RPMI7951 (cell line): ENCODE results near the gene LPA. TPM values are rescaled to one million over a fixed set of nuclear protein-coding genes. Genes with fewer than 3 reads are reported as not detected.
A peak's percentile ranks its signal among the peaks of the same experiment; 100 is the strongest.

Source experiments
- DNase-seq: peaks from one replicate; pipeline ENCODE4 v3.0.0-alpha.2; 2012; ENCODE audit warnings: low read depth
- total RNA-seq: library from RNA; depleted of rRNA; stranded (reverse); fragments of >200 nt; shearing (Covaris generic); gene quantifications from 2 replicates; pipeline ENCODE4 v1.2.3, GENCODE V29; 2014; rRNA removed

LPA gene
- total RNA-seq, 1 experiment from 2014 or later = not detected

DNA sequence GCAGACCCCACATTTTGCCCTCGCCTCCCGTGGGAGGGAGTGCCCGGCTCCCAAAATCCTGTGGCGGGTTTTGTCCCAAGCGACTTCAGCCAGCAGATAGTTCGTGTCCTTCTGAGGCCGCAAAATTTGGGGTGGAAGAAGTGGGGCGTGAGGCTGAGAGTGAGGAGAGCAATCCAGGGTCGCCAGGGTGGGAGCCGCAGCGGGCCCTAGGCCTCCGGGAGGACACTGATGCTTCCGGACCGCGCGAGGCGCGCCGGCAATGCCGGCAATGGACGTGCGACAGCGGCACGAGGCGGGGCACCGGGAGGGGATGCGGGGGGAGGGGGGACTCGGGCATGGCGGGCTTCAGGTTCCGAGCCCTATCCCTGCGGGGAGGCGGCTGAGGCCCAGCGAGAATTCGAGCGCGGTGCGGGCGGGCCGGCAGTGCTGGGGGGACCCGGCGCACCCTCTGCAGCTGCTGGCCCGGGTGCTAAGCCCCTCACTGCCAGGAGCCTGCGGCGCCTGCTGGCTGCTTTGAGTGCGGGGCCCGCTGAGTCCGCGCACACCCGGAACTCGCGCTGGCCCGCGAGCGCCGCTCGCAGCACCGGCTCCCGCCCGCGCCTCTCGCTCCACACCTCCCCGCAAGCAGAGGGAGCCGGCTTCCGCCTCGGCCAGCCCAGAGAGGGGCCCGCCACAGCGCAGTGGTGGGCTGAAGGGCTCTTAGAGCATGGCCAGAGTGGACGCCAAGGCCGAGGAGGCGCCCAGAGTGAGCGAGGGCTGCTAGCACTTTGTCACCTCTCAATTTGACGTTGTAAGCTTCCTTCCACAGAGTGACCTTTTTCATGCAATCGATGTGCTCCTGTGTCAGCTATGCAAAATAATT lies 143.8 kb downstream of the LPA start:
- DNase-seq = peak; percentile 71

DNA sequence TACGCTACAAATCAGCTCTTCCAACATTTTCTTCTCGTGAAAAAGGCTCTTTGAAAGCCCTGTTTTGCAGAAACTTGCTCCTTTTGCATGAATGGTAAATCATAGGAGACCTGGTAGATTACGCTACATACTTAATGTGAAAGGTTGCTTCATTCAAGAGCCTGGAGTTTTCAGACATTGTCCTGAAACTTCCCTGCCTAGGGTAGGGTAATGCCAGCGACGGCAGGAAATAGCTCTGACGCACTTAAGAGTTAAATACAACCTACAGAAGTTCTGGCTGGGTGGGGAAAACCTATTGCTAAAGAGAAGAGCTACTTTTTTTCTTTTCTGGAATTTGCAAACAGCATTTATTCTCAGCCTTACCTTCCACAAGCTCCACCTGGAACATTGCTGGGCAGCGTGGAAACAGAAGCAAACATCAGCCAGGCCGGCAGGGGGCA lies 144.5 kb downstream of the LPA start:
- no peak for DNase-seq

DNA sequence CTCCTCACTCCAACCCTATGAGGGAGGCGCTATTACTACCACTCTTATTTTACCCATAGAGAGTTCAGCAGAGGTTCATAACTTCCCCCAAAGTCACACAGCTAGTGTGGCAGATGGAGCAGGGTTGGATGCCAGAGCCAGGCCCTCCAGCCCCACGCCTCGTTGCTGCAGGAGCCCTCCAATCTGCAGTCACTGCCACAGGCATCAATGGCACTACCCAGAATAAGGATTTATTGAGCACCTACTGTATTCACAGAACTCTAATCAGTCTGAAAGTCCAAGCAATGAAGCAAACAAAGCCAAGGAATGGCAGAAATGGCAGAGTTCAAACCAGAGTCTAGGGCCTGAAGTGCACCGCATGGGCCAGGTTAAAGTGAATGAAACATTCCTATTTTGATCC lies 144.9 kb downstream of the LPA start:
- peak; percentile 11 for DNase-seq

DNA sequence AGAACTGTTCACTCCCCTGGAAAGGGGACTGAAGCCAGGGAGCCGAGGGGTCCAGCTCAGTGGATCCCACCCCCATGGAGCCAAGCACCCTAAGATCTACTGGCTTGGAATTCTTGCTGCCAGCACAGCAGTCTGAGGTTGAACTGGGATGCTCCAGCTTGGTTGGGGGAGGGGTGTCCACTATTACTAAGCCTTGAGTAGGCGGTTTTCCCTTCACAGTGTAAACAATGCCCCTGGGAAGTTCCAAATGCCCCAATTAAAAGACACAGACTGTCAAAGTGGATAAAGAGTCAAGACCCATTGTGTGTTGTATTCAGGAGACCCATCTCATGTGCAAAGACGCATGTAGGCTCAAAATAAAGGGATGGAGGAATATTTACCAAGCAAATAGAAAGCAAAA lies 150.2 kb downstream of the LPA start:
- peak; percentile 50 for DNase-seq

DNA sequence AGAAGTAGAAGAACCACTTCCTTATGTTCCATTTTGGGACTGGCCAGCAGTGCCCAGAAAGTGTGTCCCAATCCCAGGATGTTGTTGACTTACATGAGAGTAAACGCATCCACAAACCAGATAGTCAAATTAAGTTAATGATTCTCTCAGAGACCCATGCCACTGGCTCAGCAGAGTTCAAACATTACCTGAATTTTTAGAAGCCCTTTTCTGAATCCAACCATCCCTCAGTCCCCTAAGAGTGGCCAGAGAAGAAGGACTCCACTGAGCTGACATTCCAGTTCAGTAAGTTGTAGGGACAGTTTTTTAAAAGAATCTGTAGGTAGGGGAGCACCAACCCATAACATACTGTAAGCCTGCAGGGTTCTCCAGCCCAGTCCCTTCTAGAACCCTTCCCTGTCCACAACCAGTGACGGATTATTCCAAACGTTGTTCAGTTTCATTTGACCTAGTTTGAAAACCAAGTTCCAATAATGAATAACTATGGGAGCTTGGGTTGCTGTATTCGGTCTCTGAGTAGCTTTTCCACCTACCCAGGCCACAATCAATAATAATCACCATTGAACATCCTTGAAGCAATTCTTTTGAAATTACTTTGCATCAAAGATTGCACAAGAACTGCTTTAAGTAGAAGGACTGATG lies 153.0 kb downstream of the LPA start:
- DNase-seq = no peak

DNA sequence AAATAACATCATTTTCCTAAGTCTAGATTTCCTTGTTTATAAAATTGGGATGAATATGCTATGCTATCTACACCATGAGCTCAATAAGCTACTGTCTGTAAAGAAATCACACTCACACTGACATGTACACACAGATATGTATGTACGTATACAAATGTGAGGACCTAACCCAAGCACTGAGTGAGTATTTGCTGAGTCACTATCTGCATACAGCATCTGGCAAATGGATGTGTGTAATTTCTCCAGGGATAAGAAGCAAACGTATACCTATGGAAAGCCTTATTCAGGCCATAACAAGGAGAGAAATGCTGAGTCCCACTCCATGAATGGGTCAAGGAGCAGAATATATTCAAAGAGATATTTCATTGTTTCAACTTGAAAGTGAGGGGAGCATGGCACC lies 153.9 kb downstream of the LPA start:
- peak; percentile 71 for DNase-seq

DNA sequence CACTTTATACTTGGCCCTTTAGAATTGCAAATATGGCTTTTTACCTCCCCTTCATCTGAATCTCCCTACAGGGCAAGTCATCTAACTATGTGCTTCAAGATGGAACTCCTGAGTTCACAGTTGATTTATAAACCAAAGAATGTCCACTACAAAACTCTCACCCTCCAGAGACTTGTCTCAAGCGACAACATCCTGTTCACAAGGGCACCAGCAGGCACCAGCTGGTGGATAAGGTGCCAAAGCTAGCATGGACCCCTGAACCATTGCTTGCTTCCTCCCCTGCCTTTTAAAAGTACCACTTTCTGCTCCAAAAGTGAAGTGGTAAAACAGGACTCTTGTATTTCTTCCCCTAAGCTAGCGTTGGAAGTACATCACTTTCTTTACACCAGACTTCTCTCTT lies 154.5 kb downstream of the LPA start:
- DNase-seq = peak; percentile 14

DNA sequence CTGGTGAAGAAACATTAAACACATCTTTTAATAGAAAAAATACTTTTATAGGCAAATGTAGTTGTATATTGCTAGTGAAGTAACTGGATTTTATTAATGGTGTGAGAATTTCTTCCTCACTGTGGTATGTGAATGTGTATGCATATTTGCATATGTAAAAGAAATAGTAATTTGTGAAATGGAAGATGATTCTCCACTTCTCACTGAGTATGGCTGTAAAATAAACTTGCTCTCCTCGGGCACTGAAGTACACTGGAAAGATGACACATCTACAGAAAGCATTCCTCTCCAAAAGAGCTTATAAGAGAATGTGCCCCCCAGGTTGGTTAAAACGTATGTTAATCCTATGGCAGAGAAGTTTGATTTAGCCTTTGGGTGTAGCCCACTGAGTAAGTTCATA lies 155.5 kb downstream of the LPA start:
- DNase-seq = no peak

DNA sequence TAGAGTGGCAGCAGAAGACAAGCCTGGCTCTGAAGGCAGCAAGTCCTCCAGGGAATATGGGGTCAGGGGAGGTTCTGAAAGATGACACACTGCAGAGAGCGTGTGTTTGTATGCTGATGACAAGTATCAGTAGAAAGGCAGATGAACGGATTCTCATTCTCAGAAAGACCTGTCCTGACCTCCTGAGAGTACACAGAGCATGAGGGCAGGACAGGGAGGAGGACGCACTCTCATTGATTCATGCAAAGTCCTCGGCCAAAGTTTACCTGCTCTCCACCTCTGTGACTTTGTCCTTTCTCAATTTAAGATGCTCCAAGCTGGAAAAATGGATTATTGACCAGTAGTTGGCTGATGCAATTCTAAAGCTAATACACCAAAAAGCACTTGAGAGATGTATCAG lies 156.7 kb downstream of the LPA start:
- DNase-seq = no peak

DNA sequence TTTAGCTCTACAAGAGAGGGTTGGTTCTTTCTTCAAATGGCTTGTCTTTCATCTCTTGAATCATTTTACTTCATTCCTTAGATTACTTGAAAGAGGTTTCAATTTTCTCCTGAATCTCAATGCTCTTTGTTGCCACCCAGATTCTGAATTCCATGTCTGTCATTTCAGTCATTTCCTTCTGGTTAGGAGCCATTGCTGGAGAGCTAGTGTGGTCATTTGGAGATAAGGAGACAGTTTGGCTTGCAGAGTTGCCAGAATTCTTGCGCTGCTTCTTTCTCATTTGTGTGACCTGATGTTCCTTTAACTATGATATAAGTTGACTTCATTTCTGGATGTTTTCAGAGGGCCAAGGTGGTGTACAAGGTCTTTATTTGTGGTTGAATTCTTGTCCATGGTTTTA lies 158.1 kb downstream of the LPA start:
- no peak for DNase-seq

DNA sequence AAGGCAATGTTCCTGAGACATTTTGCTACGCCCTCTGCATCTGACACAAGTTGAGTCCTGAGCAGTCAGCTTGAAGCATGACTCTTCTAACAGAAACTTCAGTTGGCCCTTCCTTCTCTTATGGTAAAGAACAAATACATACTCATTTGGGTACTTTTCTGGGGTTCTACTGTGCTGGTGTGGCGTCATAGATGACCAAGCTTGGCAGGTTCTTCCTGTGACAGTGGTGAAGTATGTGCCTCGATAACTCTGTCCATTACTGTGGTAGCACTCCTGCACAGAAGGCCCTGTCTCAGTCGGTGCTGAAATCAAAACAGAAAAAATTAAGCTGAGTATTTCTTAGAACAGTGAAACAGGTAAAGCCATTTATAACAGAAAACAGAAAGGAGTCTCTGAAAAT lies 163.4 kb downstream of the LPA start:
- DNase-seq = no peak

DNA sequence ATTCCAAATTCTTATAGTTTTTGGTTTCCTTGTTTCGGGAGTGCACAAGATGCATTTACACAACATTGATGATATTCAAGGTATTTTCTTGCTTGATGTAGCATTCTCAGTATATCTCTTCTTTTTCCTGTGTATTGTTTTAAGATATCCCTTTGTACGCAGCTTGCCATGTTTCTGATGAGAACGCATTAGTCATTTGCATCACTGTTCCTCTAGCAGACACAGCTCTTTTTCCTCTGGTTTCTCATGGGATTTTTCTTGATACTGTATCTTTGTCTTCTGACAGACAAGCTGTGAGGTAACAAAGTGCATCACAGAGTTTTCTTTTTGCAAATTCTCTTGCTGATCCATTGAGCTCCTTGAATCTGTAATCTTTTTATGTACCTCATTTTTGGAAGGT lies 169.5 kb downstream of the LPA start:
- DNase-seq = no peak

DNA sequence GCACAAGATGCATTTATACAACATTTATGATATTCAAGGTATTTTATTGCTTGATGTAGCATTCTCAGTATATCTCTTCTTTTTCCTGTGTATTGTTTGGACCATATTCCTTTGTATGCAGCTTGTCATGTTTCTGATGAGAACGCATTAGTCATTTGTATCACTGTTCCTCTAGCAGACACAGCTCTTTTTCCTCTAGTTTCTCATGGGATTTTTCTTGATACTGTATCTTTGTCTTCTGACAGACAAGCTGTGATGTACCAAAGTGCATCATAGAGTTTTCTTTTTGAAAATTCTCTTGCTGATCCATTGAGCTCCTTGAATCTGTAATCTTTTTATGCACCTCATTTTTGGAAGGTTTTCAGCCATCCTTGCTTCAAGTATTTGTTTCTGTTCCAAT lies 175.0 kb downstream of the LPA start:
- no peak for DNase-seq

DNA sequence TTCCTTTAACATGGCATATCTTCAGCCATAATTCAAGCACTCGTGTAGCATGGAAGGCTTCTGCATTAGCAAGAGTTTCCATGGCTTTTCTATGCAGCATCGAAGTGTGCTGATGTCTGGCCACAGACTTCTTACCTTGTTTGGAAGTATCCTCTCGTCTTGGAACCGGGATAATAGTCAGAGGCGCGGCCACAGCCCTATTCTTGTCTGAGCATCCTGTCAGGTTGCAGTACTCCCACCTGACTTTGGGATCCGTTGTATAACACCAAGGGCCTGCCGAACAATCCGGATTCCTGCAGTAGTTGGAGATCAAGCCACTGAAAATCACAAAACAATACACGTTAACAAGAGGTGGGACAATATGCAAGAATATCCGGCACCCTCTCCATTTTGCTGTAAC lies 177.0 kb downstream of the LPA start:
- no peak for DNase-seq

Other genes starting within 250 kb of the LPA start
- gene PLG, start 38.0 kb upstream of the LPA start, total RNA-seq = not detected in 2 replicates